HEK293 (cell line): ENCODE data around the gene STAB2.

Experiments used
- CTCF ChIA-PET: fragments of 350-600 bp; formaldehyde crosslinking; extraction: SDS; loops from one replicate; lab custom pipeline; 2021; ENCODE audit warnings: antibody characterized with exemption; lab: Yijun Ruan, JAX
- POLR2A ChIA-PET: fragments of 300-600 bp; formaldehyde crosslinking; extraction: SDS; loops from one replicate; lab custom pipeline; 2020; ENCODE audit warnings: antibody characterized with exemption, inconsistent platforms; lab: Yijun Ruan, JAX
- H3K27ac ChIP-seq: fragments of 200-500 bp; sonication (Bioruptor generic); 2 replicates; pipeline ENCODE4 v1.5.1; 2014; ENCODE audit warnings: low read depth, low read length, control low read depth, inconsistent platforms; ENCODE audit errors: extremely low read depth
- H3K36me3 ChIP-seq, 2 experiments: fragments of 200-500 bp in 1 of 2; sonication (Bioruptor generic) in 1 of 2; 1 replicate in 1 of 2; 2 replicates in 1 of 2; pipeline ENCODE4 v1.5.1; 2014 to 2017; ENCODE audit warnings: inconsistent platforms in 2 of 2, low read length in 2 of 2; ENCODE audit not compliant: control insufficient read depth in 2 of 2, insufficient read depth in 1 of 2
- H3K4me1 ChIP-seq: fragments of 200-500 bp; sonication (Bioruptor generic); 2 replicates; pipeline ENCODE4 v1.5.1; 2014; ENCODE audit warnings: mild to moderate bottlenecking, low read length, inconsistent platforms; ENCODE audit not compliant: control insufficient read depth, insufficient read depth
- H3K4me3 ChIP-seq: 2 replicates; pipeline ENCODE4 v1.5.1; 2011; ENCODE audit warnings: low read depth, mild to moderate bottlenecking, control low read depth, low read length, moderate library complexity
- H3K9me3 ChIP-seq: fragments of 200-500 bp; sonication (Bioruptor generic); 2 replicates; pipeline ENCODE4 v1.5.1; 2014; ENCODE audit warnings: low read depth, low read length, inconsistent platforms; ENCODE audit not compliant: control insufficient read depth, insufficient read depth
- GLI4 ChIP-seq: fragments of 450-650 bp; formaldehyde crosslinking; IDR thresholded peaks from 2 replicates; pipeline ENCODE4 v1.5.1; 2016; ENCODE audit warnings: missing biosample characterization, missing genetic modification characterization
- PRDM1 ChIP-seq: fragments of 450-650 bp; formaldehyde crosslinking; IDR thresholded peaks from 2 replicates; pipeline ENCODE4; 2016; ENCODE audit warnings: missing biosample characterization, missing genetic modification characterization
- ZNF10 ChIP-seq: fragments of 450-650 bp; formaldehyde crosslinking; IDR thresholded peaks from 2 replicates; pipeline ENCODE4 v1.5.1; 2017; ENCODE audit warnings: missing biosample characterization, missing genetic modification characterization
- ZNF114 ChIP-seq: fragments of 450-650 bp; formaldehyde crosslinking; IDR thresholded peaks from 2 replicates; pipeline ENCODE4 v1.5.0; 2017; ENCODE audit warnings: missing biosample characterization, missing genetic modification characterization
- ZNF248 ChIP-seq: fragments of 450-650 bp; formaldehyde crosslinking; IDR thresholded peaks from 2 replicates; pipeline ENCODE4 v1.5.1; 2017; ENCODE audit warnings: missing biosample characterization, missing genetic modification characterization
- ZNF473 ChIP-seq: fragments of 450-650 bp; formaldehyde crosslinking; IDR thresholded peaks from 2 replicates; pipeline ENCODE4 v1.5.1; 2017; ENCODE audit warnings: missing biosample characterization, missing genetic modification characterization
- ZNF510 ChIP-seq: fragments of 450-650 bp; formaldehyde crosslinking; IDR thresholded peaks from 2 replicates; pipeline ENCODE4 v1.5.1; 2018; ENCODE audit warnings: mild to moderate bottlenecking, missing genetic modification characterization, missing biosample characterization; ENCODE audit not compliant: insufficient replicate concordance
- ZNF560 ChIP-seq: fragments of 450-650 bp; formaldehyde crosslinking; IDR thresholded peaks from 2 replicates; pipeline ENCODE4 v1.5.1; 2017; ENCODE audit warnings: missing biosample characterization, missing genetic modification characterization, borderline replicate concordance
- ZNF600 ChIP-seq: fragments of 450-650 bp; formaldehyde crosslinking; IDR thresholded peaks from 2 replicates; pipeline ENCODE4 v1.5.1; 2016; ENCODE audit warnings: missing biosample characterization, missing genetic modification characterization
- ZNF837 ChIP-seq: fragments of 450-650 bp; formaldehyde crosslinking; IDR thresholded peaks from 2 replicates; pipeline ENCODE4 v1.5.1; 2016; ENCODE audit warnings: missing biosample characterization, missing genetic modification characterization
- ZNF843 ChIP-seq: fragments of 450-650 bp; formaldehyde crosslinking; IDR thresholded peaks from 2 replicates; pipeline ENCODE4 v1.5.1; 2016; ENCODE audit warnings: missing biosample characterization, missing genetic modification characterization
- ZXDB ChIP-seq: fragments of 450-650 bp; formaldehyde crosslinking; IDR thresholded peaks from 2 replicates; pipeline ENCODE4 v1.5.1; 2016; ENCODE audit warnings: missing biosample characterization, missing genetic modification characterization
- TF ChIP-seq, protein P1 (sequence below): fragments of 450-650 bp; formaldehyde crosslinking; IDR thresholded peaks from 2 replicates; pipeline ENCODE4 v1.5.1; 2016; ENCODE audit warnings: missing biosample characterization, missing genetic modification characterization
- TF ChIP-seq, protein P2 (sequence below): fragments of 450-650 bp; formaldehyde crosslinking; IDR thresholded peaks from 2 replicates; pipeline ENCODE4 v1.5.1; 2016; ENCODE audit warnings: missing biosample characterization, missing genetic modification characterization
- TF ChIP-seq, protein P3 (sequence below): IDR thresholded peaks from 2 replicates; pipeline ENCODE4 v1.6.1; 2011; ENCODE audit warnings: mild to moderate bottlenecking, low read depth, low read length, borderline replicate concordance
- TF ChIP-seq, protein P4 (sequence below): fragments of 450-650 bp; formaldehyde crosslinking; IDR thresholded peaks from 2 replicates; pipeline ENCODE4 v1.5.1; 2017; ENCODE audit warnings: missing biosample characterization, missing genetic modification characterization
- TF ChIP-seq, protein P5 (sequence below): fragments of 450-650 bp; formaldehyde crosslinking; IDR thresholded peaks from 2 replicates; pipeline ENCODE4; 2016; ENCODE audit warnings: missing biosample characterization, missing genetic modification characterization
- TF ChIP-seq, protein P6 (sequence below): fragments of 450-650 bp; formaldehyde crosslinking; IDR thresholded peaks from 2 replicates; pipeline ENCODE4 v1.5.1; 2016; ENCODE audit warnings: missing biosample characterization, missing genetic modification characterization, low read depth
- TF ChIP-seq, protein P7 (sequence below): fragments of 450-650 bp; formaldehyde crosslinking; IDR thresholded peaks from 2 replicates; pipeline ENCODE4 v1.5.1; 2016; ENCODE audit warnings: missing biosample characterization, missing genetic modification characterization

Gene STAB2

DNA sequence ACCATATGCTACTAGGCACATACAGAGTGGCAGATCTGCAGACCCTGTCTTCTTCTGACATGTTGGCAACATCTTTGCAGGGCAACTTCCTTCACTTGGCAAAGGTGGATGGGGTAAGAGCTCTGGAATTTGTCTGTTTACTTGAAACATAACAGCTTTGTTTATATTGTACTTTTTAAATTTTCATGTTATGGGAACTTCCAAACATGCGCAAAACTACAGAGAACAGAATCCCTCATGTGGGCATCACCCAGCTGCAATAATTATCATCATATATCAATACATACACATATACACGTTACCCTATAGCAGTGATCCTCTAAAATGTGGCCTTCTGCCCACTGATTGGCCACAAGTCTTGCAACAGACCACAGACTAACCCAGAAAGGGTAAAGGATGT, 103.4 kb downstream of the STAB2 start:
- ChIA-PET CTCF (interaction anchor here (1.1 kb wide), 1 partner anchor 58 kb away, joined by 3 read pairs; no protein-coding TSS in a partner anchor), POLR2A (no interaction called here)
- no peak overlapping the region for H3K27ac ChIP-seq
- H3K4me1 ChIP-seq, result no peaks in the 10 kb centered on the region
- TF ChIP-seq, protein P1, sequence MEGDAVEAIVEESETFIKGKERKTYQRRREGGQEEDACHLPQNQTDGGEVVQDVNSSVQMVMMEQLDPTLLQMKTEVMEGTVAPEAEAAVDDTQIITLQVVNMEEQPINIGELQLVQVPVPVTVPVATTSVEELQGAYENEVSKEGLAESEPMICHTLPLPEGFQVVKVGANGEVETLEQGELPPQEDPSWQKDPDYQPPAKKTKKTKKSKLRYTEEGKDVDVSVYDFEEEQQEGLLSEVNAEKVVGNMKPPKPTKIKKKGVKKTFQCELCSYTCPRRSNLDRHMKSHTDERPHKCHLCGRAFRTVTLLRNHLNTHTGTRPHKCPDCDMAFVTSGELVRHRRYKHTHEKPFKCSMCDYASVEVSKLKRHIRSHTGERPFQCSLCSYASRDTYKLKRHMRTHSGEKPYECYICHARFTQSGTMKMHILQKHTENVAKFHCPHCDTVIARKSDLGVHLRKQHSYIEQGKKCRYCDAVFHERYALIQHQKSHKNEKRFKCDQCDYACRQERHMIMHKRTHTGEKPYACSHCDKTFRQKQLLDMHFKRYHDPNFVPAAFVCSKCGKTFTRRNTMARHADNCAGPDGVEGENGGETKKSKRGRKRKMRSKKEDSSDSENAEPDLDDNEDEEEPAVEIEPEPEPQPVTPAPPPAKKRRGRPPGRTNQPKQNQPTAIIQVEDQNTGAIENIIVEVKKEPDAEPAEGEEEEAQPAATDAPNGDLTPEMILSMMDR (tag by site-specific recombination), result no peak
- TF ChIP-seq GLI4 (no peak), ZNF843 (no peak), ZNF248 (no peak), ZNF600 (tag by site-specific recombination) (no peak), ZXDB (tag by site-specific recombination) (no peak), PRDM1 (tag by site-specific recombination) (no peak)
- TF ChIP-seq, protein P2, sequence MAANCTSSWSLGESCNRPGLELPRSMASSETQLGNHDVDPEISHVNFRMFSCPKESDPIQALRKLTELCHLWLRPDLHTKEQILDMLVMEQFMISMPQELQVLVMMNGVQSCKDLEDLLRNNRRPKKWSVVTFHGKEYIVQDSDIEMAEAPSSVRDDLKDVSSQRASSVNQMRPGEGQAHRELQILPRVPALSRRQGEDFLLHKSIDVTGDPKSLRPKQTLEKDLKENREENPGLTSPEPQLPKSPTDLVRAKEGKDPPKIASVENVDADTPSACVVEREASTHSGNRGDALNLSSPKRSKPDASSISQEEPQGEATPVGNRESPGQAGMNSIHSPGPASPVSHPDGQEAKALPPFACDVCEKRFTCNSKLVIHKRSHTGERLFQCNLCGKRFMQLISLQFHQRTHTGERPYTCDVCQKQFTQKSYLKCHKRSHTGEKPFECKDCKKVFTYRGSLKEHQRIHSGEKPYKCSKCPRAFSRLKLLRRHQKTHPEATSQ (tag by site-specific recombination), result no peak
- TF ChIP-seq, protein P3, sequence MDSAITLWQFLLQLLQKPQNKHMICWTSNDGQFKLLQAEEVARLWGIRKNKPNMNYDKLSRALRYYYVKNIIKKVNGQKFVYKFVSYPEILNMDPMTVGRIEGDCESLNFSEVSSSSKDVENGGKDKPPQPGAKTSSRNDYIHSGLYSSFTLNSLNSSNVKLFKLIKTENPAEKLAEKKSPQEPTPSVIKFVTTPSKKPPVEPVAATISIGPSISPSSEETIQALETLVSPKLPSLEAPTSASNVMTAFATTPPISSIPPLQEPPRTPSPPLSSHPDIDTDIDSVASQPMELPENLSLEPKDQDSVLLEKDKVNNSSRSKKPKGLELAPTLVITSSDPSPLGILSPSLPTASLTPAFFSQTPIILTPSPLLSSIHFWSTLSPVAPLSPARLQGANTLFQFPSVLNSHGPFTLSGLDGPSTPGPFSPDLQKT, result no peak
- H3K36me3 ChIP-seq, result no peaks in the 10 kb centered on the region
- H3K4me3 ChIP-seq, result no peak overlapping the region
- no peaks in the 10 kb centered on the region for H3K9me3 ChIP-seq

DNA sequence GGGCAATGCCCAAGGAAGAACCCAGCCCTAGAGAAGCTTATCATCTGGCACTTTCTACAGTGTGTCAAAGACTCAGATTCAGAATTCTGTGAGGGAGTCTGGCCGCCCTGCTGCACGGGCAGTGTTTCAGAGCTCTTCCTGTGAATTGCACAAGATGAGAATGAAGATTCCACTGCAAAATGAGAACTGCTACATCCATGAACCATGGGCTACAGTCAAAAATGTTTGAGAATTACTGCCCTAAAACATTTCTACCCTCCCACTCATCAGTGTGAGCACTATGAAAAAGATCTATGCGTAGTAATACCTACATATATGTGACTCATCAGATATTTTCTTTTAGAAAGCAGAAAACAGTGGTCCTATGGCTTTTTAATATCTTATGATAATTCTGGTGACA, 104.0 kb downstream of the STAB2 start:
- H3K9me3 ChIP-seq, result no peaks in the 10 kb centered on the region
- H3K36me3 ChIP-seq, result no peaks in the 10 kb centered on the region
- CTCF ChIA-PET, result no interaction called here
- TF ChIP-seq ZNF114 (tag by site-specific recombination) (no peak), ZNF10 (tag by site-specific recombination) (no peak), ZNF473 (tag by site-specific recombination) (no peak), ZNF560 (tag by site-specific recombination) (no peak), ZNF510 (no peak), ZNF837 (tag by site-specific recombination) (no peak)
- TF ChIP-seq, protein P4, sequence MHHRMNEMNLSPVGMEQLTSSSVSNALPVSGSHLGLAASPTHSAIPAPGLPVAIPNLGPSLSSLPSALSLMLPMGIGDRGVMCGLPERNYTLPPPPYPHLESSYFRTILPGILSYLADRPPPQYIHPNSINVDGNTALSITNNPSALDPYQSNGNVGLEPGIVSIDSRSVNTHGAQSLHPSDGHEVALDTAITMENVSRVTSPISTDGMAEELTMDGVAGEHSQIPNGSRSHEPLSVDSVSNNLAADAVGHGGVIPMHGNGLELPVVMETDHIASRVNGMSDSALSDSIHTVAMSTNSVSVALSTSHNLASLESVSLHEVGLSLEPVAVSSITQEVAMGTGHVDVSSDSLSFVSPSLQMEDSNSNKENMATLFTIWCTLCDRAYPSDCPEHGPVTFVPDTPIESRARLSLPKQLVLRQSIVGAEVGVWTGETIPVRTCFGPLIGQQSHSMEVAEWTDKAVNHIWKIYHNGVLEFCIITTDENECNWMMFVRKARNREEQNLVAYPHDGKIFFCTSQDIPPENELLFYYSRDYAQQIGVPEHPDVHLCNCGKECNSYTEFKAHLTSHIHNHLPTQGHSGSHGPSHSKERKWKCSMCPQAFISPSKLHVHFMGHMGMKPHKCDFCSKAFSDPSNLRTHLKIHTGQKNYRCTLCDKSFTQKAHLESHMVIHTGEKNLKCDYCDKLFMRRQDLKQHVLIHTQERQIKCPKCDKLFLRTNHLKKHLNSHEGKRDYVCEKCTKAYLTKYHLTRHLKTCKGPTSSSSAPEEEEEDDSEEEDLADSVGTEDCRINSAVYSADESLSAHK (tag by site-specific recombination), result no peak
- TF ChIP-seq, protein P5, sequence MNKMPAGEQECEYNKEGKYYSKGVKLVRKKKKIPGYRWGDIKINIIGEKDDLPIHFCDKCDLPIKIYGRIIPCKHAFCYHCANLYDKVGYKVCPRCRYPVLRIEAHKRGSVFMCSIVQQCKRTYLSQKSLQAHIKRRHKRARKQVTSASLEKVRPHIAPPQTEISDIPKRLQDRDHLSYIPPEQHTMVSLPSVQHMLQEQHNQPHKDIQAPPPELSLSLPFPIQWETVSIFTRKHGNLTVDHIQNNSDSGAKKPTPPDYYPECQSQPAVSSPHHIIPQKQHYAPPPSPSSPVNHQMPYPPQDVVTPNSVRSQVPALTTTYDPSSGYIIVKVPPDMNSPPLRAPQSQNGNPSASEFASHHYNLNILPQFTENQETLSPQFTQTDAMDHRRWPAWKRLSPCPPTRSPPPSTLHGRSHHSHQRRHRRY (tag by site-specific recombination), result no peak
- TF ChIP-seq, protein P6, sequence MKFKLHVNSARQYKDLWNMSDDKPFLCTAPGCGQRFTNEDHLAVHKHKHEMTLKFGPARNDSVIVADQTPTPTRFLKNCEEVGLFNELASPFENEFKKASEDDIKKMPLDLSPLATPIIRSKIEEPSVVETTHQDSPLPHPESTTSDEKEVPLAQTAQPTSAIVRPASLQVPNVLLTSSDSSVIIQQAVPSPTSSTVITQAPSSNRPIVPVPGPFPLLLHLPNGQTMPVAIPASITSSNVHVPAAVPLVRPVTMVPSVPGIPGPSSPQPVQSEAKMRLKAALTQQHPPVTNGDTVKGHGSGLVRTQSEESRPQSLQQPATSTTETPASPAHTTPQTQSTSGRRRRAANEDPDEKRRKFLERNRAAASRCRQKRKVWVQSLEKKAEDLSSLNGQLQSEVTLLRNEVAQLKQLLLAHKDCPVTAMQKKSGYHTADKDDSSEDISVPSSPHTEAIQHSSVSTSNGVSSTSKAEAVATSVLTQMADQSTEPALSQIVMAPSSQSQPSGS (tag by site-specific recombination), result no peak
- TF ChIP-seq, protein P7, sequence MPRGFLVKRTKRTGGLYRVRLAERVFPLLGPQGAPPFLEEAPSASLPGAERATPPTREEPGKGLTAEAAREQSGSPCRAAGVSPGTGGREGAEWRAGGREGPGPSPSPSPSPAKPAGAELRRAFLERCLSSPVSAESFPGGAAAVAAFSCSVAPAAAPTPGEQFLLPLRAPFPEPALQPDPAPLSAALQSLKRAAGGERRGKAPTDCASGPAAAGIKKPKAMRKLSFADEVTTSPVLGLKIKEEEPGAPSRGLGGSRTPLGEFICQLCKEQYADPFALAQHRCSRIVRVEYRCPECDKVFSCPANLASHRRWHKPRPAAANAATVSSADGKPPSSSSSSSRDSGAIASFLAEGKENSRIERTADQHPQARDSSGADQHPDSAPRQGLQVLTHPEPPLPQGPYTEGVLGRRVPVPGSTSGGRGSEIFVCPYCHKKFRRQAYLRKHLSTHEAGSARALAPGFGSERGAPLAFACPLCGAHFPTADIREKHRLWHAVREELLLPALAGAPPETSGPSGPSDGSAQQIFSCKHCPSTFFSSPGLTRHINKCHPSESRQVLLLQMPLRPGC (tag by site-specific recombination), result no peak
- TF ChIP-seq, all 188 proteins: peak for 0
- Histone ChIP-seq H3K4me3 (no peak overlapping the region), H3K4me1 (no peaks in the 10 kb centered on the region), H3K27ac (no peak overlapping the region)
- POLR2A ChIA-PET, result no interaction called here
